Measurements from ENCODE around the gene TREH. TPM values are rescaled to one million over a fixed set of nuclear protein-coding genes. Genes with fewer than 3 reads are reported as not detected.

The TREH gene
- total RNA-seq, 2 experiments from 2014 or later = not detected

GRCh38 chr11:118608360-118609227 lies 70.9 kb downstream of the TREH start:
- ChIA-PET CTCF (interaction anchor here (0.5 to 6.5 kb wide), 8 partner anchors 8 to 392 kb away, joined by 3 to 61 read pairs (median 3); no protein-coding TSS in a partner anchor), POLR2A (interaction anchor here (0.5 to 0.6 kb wide), 2 partner anchors 261 to 487 kb away, joined by 3 read pairs; no protein-coding TSS in a partner anchor)

- CTCF ChIA-PET = interaction anchor here (0.5 to 6.5 kb wide), 4 partner anchors 7 to 197 kb away, joined by 3 to 61 read pairs (median 4); no protein-coding TSS in a partner anchor
- POLR2A ChIA-PET = interaction anchor here (0.6 kb wide), 1 partner anchor 28 kb away, joined by 4 read pairs; no protein-coding TSS in a partner anchor
Observed at GRCh38 chr11:118607401-118608359, 71.8 kb downstream of the TREH start, which contains the start of gene PHLDB1. Gene PHLDB1, plus strand, starts transcription at chr11:118607615. Its CDS starts 6,222 bp downstream, at chr11:118613837.

Other genes starting within 250 kb of the TREH start
- 10 to 100 TPM; 66.5 to 67.6 TPM for gene KMT2A, start 243.2 kb downstream of the TREH start, total RNA-seq
- gene TTC36, start 152.2 kb downstream of the TREH start, total RNA-seq = under 1 TPM; 0.38 to 0.52 TPM
- 1 to 10 TPM; 8.9 to 9.6 TPM for gene TMEM25, start 148.5 kb downstream of the TREH start, total RNA-seq
- gene IFT46, start 113.7 kb downstream of the TREH start, total RNA-seq = 10 to 100 TPM; 21.9 to 22.3 TPM
- 100 to 1,000 TPM; 146 to 148 TPM for gene ARCN1, start 107.2 kb downstream of the TREH start, total RNA-seq
- 1 to 10 TPM; 1.6 to 1.9 TPM for gene PHLDB1, start 72.0 kb downstream of the TREH start, total RNA-seq
- 100 to 1,000 TPM; 146 to 153 TPM for gene DDX6, start 111.5 kb upstream of the TREH start, total RNA-seq
- gene CXCR5, start 204.2 kb upstream of the TREH start, total RNA-seq = 1 to 10 TPM; 2.3 TPM
- 10 to 100 TPM; 23.8 to 26.3 TPM for gene BCL9L, start 246.3 kb upstream of the TREH start, total RNA-seq

All from activated CD8-positive, alpha-beta memory T cell treated with anti-CD3 and anti-CD28 coated beads for 36 hours (primary cell).